ENCODE measurements around the gene FAM131C. TPM values are rescaled to one million over a fixed set of nuclear protein-coding genes. Genes with fewer than 3 reads are reported as not detected.

Gene FAM131C
- total RNA-seq, 2 donors from 2014 or later, result not detected

GRCh38 chr1:16117369-16117768, 43.9 kb upstream of the FAM131C start:
- WGBS, result 78% methylated on average over 6 of the region's 6 CpGs
- Histone ChIP-seq H3K36me3 (no peaks in the 10 kb centered on the region), H3K9me3 (no peaks in the 10 kb centered on the region), H3K4me3 (no peak overlapping the region), H3K4me1 (replicated peaks) (peaks cover 6% of the 10 kb centered on the region), H3K27me3 (replicated peaks; ENCODE audit: insufficient read depth) (no peaks in the 10 kb centered on the region), H3K27ac (no peak overlapping the region)
- DNase-seq (ENCODE audit: low spot score), result no peak
- no peak for TF ChIP-seq CTCF (IDR thresholded peaks at IDR 0.05)
- TF ChIP-seq POLR2A (IDR thresholded peaks at IDR 0.05), result no peak
- intact Hi-C loops (cut with DNase I), result no loop called here

- peaks cover under 1% of the 10 kb centered on the region for H3K4me1 ChIP-seq (replicated peaks)
- TF ChIP-seq POLR2A (IDR thresholded peaks at IDR 0.05), result no peak
- TF ChIP-seq CTCF (IDR thresholded peaks at IDR 0.05), result no peak
- TF ChIP-seq POLR2AphosphoS5 (IDR thresholded peaks at IDR 0.05), result no peak
- WGBS, result 86% methylated on average over 8 of the region's 8 CpGs
- no peak overlapping the region for H3K27ac ChIP-seq
- H3K9me3 ChIP-seq, result no peaks in the 10 kb centered on the region
- no peaks in the 10 kb centered on the region for H3K36me3 ChIP-seq
- DNase-seq (ENCODE audit: low spot score), result no peak
- H3K27me3 ChIP-seq (replicated peaks; ENCODE audit: insufficient read depth), result no peaks in the 10 kb centered on the region
- H3K4me3 ChIP-seq, result no peak overlapping the region
- intact Hi-C loops (cut with DNase I), result no loop called here
These were observed 43.2 kb upstream of the FAM131C start for GRCh38 chr1:16116625-16117024.

- H3K4me3 ChIP-seq, result no peak overlapping the region
- no peak for TF ChIP-seq POLR2A (IDR thresholded peaks at IDR 0.05)
- no peak for TF ChIP-seq POLR2AphosphoS5 (IDR thresholded peaks at IDR 0.05)
- no peak for TF ChIP-seq CTCF (IDR thresholded peaks at IDR 0.05)
- H3K27me3 ChIP-seq (replicated peaks; ENCODE audit: insufficient read depth), result no peaks in the 10 kb centered on the region
- H3K27ac ChIP-seq, result no peak overlapping the region
- no peaks in the 10 kb centered on the region for H3K9me3 ChIP-seq
- 82% methylated on average over 15 of the region's 16 CpGs for WGBS
- DNase-seq (ENCODE audit: low spot score), result no peak
- intact Hi-C loops (cut with DNase I), result no loop called here
- no peaks in the 10 kb centered on the region for H3K36me3 ChIP-seq
- H3K4me1 ChIP-seq (replicated peaks), result no peaks in the 10 kb centered on the region
These were observed 42.6 kb upstream of the FAM131C start for GRCh38 chr1:16116002-16116401.

- Histone ChIP-seq H3K27ac (no peak overlapping the region), H3K36me3 (no peaks in the 10 kb centered on the region), H3K4me3 (no peak overlapping the region), H3K9me3 (no peaks in the 10 kb centered on the region), H3K27me3 (replicated peaks; ENCODE audit: insufficient read depth) (no peaks in the 10 kb centered on the region), H3K4me1 (replicated peaks) (no peaks in the 10 kb centered on the region)
- no peak for TF ChIP-seq CTCF (IDR thresholded peaks at IDR 0.05)
- TF ChIP-seq POLR2A (IDR thresholded peaks at IDR 0.05), result no peak
- TF ChIP-seq POLR2AphosphoS5 (IDR thresholded peaks at IDR 0.05), result no peak
- intact Hi-C loops (cut with DNase I), result no loop called here
- 60% methylated on average over 5 of the region's 6 CpGs for WGBS
- no peak for DNase-seq (ENCODE audit: low spot score)
These were observed 42.1 kb upstream of the FAM131C start for GRCh38 chr1:16115468-16115983.

Data from prostate gland (tissue), 2 donors.